Measurements from ENCODE around the gene CAVIN2. TPM values are rescaled to one million over a fixed set of nuclear protein-coding genes. Genes with fewer than 3 reads are reported as not detected.
A peak's percentile ranks its signal among the peaks of the same experiment; 100 is the strongest.

The CAVIN2 gene
- polyA plus RNA-seq, 2 of the 4 experiments (the other 2 are of a cell fraction), result 9.6 to 20.3 TPM

- no peak overlapping the region for H3K4me3 ChIP-seq
- H3K4me2 ChIP-seq, result peak overlapping the region; percentile 23; the same call in 1 of the 3 replicates
- POLR2A ChIA-PET, result no interaction called here
- 93% methylated on average over 4 of the region's 4 CpGs for WGBS (ENCODE audit: missing lambda C conversion rate)
- no peak for DNase-seq (ENCODE audit: low read depth in 1 of 2, low spot score in 1 of 2)
- H3K9me3 ChIP-seq, result peaks cover 16% of the 10 kb centered on the region; the same call in 1 of the 3 replicates
- peaks cover 40% of the 10 kb centered on the region for H3K4me1 ChIP-seq
- TF ChIP-seq KDM5A (IDR thresholded peaks at IDR 0.05) (no peak), ZSCAN20 (CRISPR knock-in tag; IDR thresholded peaks at IDR 0.05) (no peak), EHF (CRISPR knock-in tag; IDR thresholded peaks at IDR 0.05) (no peak), TFCP2L1 (CRISPR knock-in tag; IDR thresholded peaks at IDR 0.05) (no peak), HEYL (CRISPR knock-in tag; IDR thresholded peaks at IDR 0.05) (no peak), TP53 (CRISPR knock-in tag; IDR thresholded peaks at IDR 0.05) (no peak)
- TF ChIP-seq, protein P1, sequence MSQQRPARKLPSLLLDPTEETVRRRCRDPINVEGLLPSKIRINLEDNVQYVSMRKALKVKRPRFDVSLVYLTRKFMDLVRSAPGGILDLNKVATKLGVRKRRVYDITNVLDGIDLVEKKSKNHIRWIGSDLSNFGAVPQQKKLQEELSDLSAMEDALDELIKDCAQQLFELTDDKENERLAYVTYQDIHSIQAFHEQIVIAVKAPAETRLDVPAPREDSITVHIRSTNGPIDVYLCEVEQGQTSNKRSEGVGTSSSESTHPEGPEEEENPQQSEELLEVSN (IDR thresholded peaks at IDR 0.05; ENCODE audit: borderline replicate concordance, low read depth), result no peak
- ATAC-seq, result no peak
- no peak for FAIRE-seq
- CTCF ChIA-PET, result interaction anchor here (1.0 to 1.3 kb wide), 3 partner anchors 18 to 300 kb away, joined by 3 to 4 read pairs (median 4); no protein-coding TSS in a partner anchor
- H3K27ac ChIP-seq, result peak overlapping the region; percentile 32 to 87; a peak in 4 of 6 replicates
Measured at GRCh38 chr2:191862156-191862775, 15.4 kb upstream of the CAVIN2 start.

GRCh38 chr2:191860760-191861466, 14.0 kb upstream of the CAVIN2 start:
- TF ChIP-seq MAFK (IDR thresholded peaks at IDR 0.05; ENCODE audit: partially characterized antibody) (no peak), ELK1 (IDR thresholded peaks at IDR 0.05; ENCODE audit: low read depth, low read length) (no peak), ZFP36 (IDR thresholded peaks at IDR 0.05; ENCODE audit: borderline replicate concordance, partially characterized antibody) (no peak), FOSB (CRISPR knock-in tag; IDR thresholded peaks at IDR 0.05) (no peak), ZSCAN20 (CRISPR knock-in tag; IDR thresholded peaks at IDR 0.05) (no peak), ESRRA (IDR thresholded peaks at IDR 0.05; ENCODE audit: borderline replicate concordance, low read length) (no peak), KDM1A (IDR thresholded peaks at IDR 0.05; ENCODE audit: low read depth) (no peak), CHD4 (IDR thresholded peaks at IDR 0.05; ENCODE audit: borderline replicate concordance) (no peak)
- TF ChIP-seq, protein P2, sequence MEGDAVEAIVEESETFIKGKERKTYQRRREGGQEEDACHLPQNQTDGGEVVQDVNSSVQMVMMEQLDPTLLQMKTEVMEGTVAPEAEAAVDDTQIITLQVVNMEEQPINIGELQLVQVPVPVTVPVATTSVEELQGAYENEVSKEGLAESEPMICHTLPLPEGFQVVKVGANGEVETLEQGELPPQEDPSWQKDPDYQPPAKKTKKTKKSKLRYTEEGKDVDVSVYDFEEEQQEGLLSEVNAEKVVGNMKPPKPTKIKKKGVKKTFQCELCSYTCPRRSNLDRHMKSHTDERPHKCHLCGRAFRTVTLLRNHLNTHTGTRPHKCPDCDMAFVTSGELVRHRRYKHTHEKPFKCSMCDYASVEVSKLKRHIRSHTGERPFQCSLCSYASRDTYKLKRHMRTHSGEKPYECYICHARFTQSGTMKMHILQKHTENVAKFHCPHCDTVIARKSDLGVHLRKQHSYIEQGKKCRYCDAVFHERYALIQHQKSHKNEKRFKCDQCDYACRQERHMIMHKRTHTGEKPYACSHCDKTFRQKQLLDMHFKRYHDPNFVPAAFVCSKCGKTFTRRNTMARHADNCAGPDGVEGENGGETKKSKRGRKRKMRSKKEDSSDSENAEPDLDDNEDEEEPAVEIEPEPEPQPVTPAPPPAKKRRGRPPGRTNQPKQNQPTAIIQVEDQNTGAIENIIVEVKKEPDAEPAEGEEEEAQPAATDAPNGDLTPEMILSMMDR (IDR thresholded peaks at IDR 0.05), result no peak
- ChIA-PET POLR2A (no interaction called here), CTCF (interaction anchor here (0.7 to 1.3 kb wide), 3 partner anchors 9 to 302 kb away, joined by 3 to 4 read pairs (median 3); no protein-coding TSS in a partner anchor)
- FAIRE-seq (no peak), DNase-seq (ENCODE audit: low read depth in 1 of 2, low spot score in 1 of 2) (no peak), ATAC-seq (no peak)
- WGBS (ENCODE audit: missing lambda C conversion rate), result 85% methylated on average over 1 of the region's 1 CpG
- Histone ChIP-seq H3K27ac (peak overlapping the region in 1 of 2 experiments; percentile 42; a peak in 3 of 6 replicates), H3K4me1 (peaks cover 32% of the 10 kb centered on the region), H3K4me3 (no peak overlapping the region), H3K9me3 (peaks cover 16% of the 10 kb centered on the region; the same call in 1 of the 3 replicates), H3K4me2 (no peak overlapping the region)

DNA sequence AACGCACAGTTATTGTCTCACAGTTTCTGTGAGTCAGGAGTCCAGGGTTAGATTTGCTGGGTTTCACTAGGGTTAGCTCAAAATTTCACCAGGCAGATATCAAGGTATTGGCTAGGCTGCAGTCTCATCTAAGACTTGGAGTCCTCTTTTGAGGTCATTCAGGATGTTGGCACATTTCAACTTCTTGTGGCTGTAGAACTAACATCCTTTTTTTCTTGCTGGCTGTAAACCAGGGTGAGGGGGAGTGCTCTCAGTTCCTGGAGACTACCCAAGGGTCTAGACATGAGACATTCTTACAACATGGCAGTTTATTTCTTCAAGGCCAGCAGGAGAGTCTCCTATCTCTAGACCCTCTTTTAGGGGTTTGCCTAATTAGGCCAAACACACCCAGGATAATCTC, 12.8 kb upstream of the CAVIN2 start:
- WGBS (ENCODE audit: missing lambda C conversion rate), result 90% methylated on average over 1 of the region's 1 CpG
- ChIA-PET POLR2A (no interaction called here), CTCF (interaction anchor here (0.8 to 2.0 kb wide), 2 partner anchors 13 to 21 kb away, joined by 3 to 9 read pairs; partner anchors contain the start of gene CAVIN2)
- ATAC-seq (no peak), FAIRE-seq (no peak), DNase-seq (ENCODE audit: low read depth in 1 of 2, low spot score in 1 of 2) (no peak)
- Histone ChIP-seq H3K9me3 (peaks cover 5% of the 10 kb centered on the region; the same call in 1 of the 3 replicates), H3K4me2 (no peak overlapping the region), H3K4me3 (no peak overlapping the region), H3K27ac (no peak overlapping the region), H3K4me1 (peaks cover 23% of the 10 kb centered on the region; the same call in 2 of the 3 replicates)
- TF ChIP-seq, protein P1 (IDR thresholded peaks at IDR 0.05; ENCODE audit: borderline replicate concordance, low read depth), result no peak
- no peak for TF ChIP-seq POLR2A (IDR thresholded peaks at IDR 0.05; ENCODE audit: low read length)
- TF ChIP-seq, protein P3, sequence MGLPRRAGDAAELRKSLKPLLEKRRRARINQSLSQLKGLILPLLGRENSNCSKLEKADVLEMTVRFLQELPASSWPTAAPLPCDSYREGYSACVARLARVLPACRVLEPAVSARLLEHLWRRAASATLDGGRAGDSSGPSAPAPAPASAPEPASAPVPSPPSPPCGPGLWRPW (IDR thresholded peaks at IDR 0.05), result no peak
- no peak for TF ChIP-seq MYC (IDR thresholded peaks at IDR 0.05; ENCODE audit: borderline replicate concordance, low read length)
- TF ChIP-seq ZSCAN20 (CRISPR knock-in tag; IDR thresholded peaks at IDR 0.05), result no peak
- no peak for TF ChIP-seq CHD4 (IDR thresholded peaks at IDR 0.05; ENCODE audit: borderline replicate concordance)
- TF ChIP-seq EHF (CRISPR knock-in tag; IDR thresholded peaks at IDR 0.05), result no peak
- TF ChIP-seq HOXB13 (CRISPR knock-in tag; IDR thresholded peaks at IDR 0.05; ENCODE audit: low read depth), result no peak
- TF ChIP-seq HMGXB4 (CRISPR knock-in tag; IDR thresholded peaks at IDR 0.05; ENCODE audit: borderline replicate concordance), result no peak
- TF ChIP-seq RFX5 (IDR thresholded peaks at IDR 0.05), result no peak
